SHP77 (cell line): ENCODE data around the gene PPP2R2B.

Experiments used
- DNase-seq, 2 experiments: peaks; one replicate each; lab custom pipeline; 2025; lab: John Stamatoyannopoulos, UW

The PPP2R2B gene

DNA sequence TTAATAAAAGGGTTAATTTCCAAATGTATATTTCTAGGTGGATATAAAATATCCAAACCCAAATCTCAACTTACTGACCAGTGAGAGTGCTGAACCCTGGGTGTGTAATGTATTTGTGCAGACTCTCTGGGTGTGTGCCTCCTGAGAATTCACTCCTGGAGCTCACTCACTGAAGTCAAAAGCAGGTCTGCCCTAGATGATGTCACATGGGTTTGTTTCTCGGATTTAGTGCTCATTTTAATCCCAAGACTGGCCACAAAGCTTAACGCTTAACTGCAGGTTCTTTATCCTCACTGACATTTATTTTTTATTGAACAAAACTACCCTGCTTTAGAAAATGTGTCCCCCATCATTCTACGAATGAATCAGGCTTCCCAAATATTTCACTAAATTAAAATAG is 179.4 kb downstream of the PPP2R2B start:
- DNase-seq, result no peak

GRCh38 chr5:146698651-146699050 is 179.9 kb downstream of the PPP2R2B start:
- no peak for DNase-seq

GRCh38 chr5:146697211-146697610 is 181.3 kb downstream of the PPP2R2B start:
- no peak for DNase-seq

DNA sequence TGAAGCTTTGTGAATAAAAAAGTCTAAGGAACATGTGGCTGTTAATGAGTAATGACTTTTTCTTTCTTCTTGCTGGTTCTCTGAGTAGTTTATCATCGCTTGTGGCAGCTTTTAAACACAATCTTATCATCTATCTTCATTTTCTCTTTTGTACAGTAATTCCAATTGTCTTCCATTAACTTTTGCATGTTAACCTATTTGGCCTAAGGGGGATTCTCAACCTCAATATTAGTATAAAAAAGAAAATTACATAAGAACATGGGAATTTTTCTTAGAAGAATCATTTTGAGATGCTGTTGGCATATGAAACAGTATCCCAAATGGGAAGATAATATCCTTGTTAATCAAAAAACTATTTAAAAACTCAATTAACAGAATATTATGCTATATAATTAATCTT is 182.9 kb downstream of the PPP2R2B start:
- DNase-seq, result no peak

DNA sequence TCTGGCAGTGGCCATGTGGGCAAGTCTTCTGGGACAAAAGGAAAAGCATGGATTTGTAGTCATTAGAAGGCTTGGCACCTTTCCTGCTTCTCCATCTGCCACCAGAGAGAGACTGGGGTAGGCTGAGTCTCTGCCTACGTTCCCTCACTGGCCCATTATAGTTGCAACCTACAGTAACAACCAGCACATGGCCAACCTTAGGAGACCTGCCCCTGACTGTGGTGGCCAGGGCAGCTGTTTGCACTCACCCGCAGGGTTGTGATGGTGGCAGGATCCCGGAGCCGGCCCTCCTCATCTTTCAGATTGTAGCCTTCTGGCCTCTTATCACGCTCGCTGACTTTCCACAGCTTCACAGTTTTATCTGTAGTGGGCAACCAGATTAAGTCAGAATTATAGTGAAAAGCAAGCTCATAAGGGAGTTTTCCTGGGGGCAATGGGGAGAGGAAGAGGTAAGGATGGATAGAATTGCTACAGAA is 187.6 kb downstream of the PPP2R2B start:
- DNase-seq, result no peak

DNA sequence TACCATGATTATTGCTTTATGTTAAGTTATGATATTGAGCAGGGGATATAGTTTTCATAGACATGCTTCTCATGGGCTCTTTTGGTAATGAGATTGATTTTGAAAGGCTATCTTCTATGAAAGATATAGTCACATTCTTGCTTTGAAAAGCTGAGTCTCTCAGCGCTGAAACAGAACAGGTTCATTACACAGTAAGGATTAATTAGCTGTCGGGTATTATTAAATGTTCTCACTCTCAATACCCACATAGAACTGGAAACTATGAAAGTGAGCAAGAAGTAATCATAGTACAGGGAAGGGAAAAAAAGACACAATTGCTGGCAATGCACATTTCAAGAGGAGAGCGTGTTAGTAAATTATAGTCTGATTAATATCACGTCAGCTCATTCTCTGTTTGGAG is 190.9 kb downstream of the PPP2R2B start:
- no peak for DNase-seq

DNA sequence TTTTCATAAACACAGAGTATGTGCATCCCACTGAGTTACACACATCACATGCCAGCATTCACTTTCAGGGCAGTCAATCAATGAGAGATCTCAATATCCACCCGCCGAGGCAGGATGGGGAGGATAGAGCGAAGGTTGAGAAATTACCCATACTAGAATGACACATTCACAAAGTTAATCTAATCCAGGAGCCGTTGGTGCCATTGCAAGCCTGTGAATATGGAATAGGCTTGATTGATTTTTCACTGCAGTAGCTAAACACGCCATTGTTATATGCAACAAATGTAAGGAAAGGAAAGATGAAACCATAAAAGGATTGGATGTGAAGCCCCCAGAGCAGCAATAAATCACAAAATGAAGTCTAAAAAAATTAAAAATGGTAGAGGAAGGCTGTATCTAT is 194.7 kb downstream of the PPP2R2B start:
- DNase-seq, result no peak

DNA sequence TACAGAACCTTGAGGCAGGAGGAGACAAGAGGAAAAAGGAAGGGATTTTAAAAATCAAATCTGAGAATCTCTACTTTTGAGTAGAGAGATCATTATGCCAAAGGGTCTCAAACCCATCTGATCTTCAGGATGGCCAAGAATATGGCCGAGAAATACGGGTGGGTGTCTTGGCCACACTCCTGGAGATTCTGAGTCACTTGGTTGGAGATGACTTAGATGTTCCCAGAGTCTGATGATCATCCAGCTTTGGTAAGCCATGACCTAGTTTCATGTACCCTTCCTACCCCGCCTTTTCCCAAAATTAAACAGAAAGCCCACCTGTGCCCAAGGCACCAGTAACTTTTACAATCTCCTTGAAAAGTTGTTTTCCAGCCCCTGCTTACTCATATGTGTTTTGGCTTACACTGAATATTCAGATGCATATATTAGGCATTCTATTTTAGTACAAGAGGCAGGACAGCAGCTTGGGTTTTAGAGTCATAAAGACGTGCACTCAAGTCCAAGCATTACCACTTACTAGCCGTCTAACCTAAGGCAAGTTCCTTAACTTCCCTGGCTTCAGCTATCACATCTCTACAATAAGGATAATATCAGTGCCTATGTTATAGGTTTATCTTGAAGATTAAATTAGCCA is 195.5 kb downstream of the PPP2R2B start:
- DNase-seq, result no peak

- no peak for DNase-seq
Measured at GRCh38 chr5:146681585-146682105, 196.9 kb downstream of the PPP2R2B start.

DNA sequence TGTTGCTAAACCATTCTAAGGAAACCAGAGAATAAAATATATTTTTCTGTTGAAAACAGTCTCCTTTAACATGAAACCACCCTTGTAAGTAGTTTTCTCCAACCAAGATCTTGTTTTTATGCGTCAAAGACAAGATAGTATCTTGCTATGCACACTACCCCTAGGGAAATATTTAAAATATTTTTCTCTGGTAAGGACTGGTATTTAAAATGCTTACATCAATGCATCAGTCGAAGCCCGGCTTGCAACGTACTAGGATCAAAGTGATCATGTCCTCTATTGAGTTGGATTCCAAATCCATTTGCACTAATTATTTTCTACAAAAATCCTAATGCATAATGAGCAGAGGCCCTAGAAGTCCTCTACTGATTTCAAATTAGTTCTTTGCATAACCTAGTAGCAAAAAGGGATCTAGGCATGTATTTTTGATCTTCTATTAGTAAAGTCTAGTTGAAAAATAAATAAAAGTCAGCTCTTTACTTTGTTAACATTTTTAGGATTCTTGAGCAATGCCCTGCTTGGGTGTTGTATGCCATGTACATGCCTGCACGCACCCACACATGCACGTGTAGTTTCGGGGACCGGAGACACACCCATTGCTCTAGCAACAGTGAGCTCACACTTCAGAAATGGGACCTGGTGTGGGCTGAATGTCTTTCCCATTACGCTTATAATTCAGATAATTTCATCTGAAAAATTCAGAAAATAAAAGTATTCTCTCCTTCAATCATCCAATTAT is 197.5 kb downstream of the PPP2R2B start:
- no peak for DNase-seq

GRCh38 chr5:146675636-146676035 is 202.9 kb downstream of the PPP2R2B start:
- no peak for DNase-seq

DNA sequence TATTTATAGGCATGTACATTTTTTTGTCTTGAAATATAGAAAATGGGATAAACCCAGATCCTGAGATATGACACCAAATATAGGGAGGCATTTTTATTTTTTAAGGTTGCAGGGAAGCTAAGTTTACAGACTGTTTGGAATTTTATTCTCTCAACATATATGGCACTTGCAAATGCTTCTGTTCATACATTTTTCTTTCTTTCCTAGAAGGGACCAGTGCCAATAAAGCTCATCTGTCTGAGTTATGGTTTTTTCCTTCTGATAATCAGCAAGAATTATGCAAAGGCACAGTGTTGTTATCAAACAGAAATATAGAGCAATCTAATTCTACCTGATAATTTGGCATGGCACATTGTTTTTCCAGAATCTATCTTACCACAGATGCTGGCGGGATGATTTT is 205.7 kb downstream of the PPP2R2B start:
- DNase-seq, result no peak

GRCh38 chr5:146671561-146672295 is 206.8 kb downstream of the PPP2R2B start:
- DNase-seq, result no peak

- DNase-seq, result no peak
Measured at GRCh38 chr5:146669656-146670055, 208.9 kb downstream of the PPP2R2B start.

- peak; percentile 73 to 75 for DNase-seq
Measured at GRCh38 chr5:146667633-146668272, 210.8 kb downstream of the PPP2R2B start.

DNA sequence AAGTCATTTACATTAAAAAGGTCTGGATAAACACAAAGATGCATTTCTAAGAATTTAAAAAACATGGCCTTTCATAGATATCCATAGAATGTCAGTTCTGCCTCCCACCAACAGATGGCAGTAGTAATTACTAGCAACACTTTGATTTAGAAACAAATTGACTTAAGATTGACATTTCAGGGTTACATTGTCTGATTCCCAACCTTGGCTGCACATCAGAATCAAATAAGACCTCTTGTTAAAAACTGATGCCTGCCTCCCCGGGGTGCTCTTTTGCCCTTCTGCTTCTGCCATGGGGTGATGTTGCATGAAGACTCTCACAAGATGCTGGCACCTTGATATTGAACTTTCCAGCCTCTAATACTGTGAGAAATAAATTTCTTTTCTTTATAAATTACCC is 216.3 kb downstream of the PPP2R2B start:
- DNase-seq, result no peak

- no peak for DNase-seq
Measured at GRCh38 chr5:146660376-146660960, 218.1 kb downstream of the PPP2R2B start.

DNA sequence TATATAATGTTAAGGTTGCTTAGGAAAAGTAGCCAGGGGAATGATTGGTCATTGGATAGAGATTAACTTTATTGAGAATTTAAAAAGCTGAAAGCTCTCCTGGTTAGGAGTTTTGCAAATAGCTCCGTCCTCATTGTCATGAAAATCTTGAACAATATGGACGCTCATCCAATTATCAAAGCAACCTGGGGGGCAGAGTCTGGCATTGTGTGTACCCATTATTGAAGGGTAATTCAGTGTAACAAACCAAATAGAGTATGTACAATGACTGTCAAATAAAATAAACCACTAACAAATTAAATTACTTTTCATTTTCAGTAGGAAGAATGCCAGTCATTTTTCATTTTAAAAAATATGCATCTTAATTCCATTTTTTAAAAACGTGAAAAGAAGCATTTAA is 218.6 kb downstream of the PPP2R2B start:
- no peak for DNase-seq

GRCh38 chr5:146656703-146657102 is 221.9 kb downstream of the PPP2R2B start:
- no peak for DNase-seq

GRCh38 chr5:146653560-146653959 is 225.0 kb downstream of the PPP2R2B start:
- no peak for DNase-seq

GRCh38 chr5:146652547-146652946 is 226.0 kb downstream of the PPP2R2B start:
- DNase-seq, result no peak

GRCh38 chr5:146647656-146648199 is 230.8 kb downstream of the PPP2R2B start:
- DNase-seq, result peak; percentile 46 to 65
